Measurements from ENCODE around the gene TBL3.

GRCh38 chr16:2006317-2006716 is 34.5 kb downstream of the TBL3 start:
- TF ChIP-seq CTCF (conservative IDR thresholded peaks at IDR 0.05) (no peak), ZFX (IDR thresholded peaks at IDR 0.05) (no peak)

Measured in C4-2B (cell line).